Measurements from ENCODE around the gene RPRD2. TPM values are rescaled to one million over a fixed set of nuclear protein-coding genes. Genes with fewer than 3 reads are reported as not detected.
A peak's percentile ranks its signal among the peaks of the same experiment; 100 is the strongest.
"Not testable (repeated sequence)": the region's sequence is repeated elsewhere in the genome, so short reads cannot be mapped to it uniquely, and the experiment has no call there.

Gene RPRD2
- total RNA-seq (2014; rRNA removed; shearing (Covaris generic)): 9.3 and 10.2 TPM in 2 replicates

DNA sequence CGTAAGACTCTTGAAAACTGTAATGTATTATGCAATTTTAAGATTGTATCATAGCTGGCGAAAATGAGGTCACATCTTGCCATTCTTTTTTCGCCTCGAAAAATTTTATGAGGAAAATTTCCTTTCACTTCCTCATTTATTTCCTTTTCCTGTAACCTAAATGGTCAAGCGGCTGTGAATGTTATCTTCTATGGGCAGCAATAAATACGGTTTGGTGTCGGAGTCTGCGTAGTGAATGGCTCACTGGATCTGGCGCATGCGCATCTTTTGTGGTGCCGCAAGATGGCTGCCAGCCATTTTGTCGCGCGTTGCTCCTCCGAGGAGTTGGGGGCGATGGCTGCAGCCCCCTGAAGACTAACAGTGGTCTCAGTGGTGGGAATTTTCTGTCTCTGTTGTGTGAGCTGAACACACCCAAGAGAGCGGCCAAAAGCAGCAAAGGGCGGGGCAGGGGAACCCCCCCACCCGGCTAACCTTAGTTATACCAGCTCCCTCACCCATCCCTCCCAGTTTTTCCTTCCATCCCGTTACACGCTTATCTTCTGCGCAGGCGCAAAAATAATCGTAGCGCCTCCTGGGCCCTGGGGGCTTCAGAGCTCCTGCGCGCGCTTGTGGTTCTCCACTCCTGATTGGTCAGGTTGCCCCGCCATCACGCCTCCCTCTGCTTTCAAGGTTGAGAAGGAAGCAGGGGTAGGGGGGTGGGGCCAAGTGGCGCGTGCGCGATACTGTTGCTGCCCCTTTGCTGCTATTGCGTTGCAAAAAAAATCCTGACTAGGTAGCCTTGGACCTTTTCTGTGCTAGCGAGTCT, at the start of gene RPRD2:
Gene RPRD2 (plus strand): TSS at position 722 of the 805 bp plus-strand sequence. CDS start 568 bp downstream, outside the sequence.
- DNase-seq (ENCODE audit: low spot score): peak; percentile 99

DNA sequence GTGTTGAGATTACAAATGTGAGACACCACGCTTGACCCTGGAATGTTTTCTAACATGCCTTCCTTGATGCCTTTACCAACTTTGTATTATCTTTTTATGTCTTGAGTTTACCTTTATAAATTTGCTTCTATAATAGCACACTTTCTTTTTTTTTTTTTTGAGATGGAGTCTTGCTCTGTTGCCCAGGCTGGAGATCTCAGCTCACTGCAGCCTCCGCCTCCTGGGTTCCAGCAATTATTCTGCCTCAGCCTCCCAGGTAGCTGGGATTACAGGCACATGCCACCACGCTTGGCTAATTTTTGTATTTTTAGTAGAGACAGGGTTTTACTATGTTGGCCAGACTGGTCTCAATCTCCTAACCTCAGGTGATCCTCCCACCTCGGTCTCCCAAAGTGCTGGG, 49.3 kb upstream of the RPRD2 start:
- DNase-seq (ENCODE audit: low spot score): not testable (repeated sequence)

DNA sequence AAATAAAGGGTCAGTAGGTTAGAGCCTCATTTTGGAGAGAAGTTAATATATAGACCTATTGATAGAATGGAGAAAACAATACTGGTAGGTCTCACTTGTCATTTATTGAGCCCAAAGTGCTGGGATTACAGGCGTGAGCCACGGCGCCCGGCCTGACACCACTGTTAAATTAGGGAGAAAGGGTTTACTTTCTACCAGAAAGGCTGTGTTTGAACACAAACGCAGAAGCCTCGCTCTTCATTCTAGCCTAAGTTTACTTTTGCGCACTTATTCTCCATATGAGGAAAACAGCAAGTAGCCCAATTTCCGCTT, 43.3 kb upstream of the RPRD2 start:
- DNase-seq (ENCODE audit: low spot score): no peak

DNA sequence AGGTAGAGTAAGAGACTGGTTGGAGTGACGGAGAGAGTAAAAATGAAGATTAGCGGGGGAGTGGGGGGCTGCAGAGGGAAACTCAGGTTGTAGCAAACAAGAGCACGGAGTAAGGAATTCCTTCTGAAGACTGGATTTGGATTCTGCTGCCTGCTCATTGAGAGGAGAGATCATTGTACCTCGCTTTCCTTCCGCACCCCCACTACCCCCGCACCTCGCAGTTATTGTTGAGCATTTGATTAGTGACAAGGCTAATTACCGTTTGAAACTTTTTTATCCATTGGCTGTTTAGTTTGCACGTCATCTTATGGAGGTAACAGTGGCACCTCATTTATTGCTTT, 42.2 kb upstream of the RPRD2 start:
- DNase-seq (ENCODE audit: low spot score): no peak

DNA sequence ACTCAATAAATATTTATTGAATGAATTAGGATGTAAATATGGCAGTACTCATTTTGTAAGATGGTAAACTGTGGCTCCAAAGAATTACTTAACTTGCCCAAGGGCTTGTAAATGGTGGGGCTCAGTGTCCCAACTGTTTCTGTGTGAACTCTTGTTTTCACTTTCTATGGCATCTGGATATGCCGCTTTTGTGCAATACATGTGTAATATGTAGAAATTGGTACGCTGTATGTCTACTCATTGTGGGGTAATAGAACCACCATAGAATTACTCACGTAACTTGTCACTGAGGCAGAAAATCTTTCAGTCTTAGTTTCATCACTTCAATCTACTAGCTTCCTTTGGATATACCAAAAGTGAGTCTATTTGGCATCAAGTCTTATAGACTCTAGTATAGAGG, 41.6 kb upstream of the RPRD2 start:
- no peak for DNase-seq (ENCODE audit: low spot score)

DNA sequence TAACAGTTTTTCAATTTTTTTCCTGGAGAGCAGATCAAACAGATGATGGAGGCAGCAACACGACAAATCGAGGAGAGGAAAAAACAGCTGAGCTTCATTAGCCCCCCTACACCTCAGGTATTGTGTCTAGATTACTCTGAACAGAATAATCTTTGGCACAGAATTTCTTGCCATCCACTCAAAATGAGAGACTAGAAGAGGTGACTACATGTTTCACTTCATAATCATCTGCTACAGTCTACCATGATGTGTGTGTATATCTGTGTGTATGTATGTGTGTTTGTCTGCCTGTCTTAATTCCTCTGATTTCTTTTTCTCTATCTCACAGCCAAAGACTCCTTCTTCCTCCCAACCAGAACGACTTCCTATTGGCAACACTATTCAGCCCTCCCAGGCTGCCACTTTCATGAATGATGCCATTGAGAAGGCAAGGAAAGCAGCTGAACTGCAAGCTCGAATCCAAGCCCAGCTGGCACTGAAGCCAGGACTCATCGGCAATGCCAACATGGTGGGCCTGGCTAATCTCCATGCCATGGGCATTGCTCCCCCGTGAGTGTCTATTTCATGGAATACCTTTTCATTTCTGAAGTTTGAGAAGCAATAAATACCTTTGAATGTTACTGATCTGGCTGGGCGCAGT, 31.2 kb upstream of the RPRD2 start:
- no peak for DNase-seq (ENCODE audit: low spot score)

DNA sequence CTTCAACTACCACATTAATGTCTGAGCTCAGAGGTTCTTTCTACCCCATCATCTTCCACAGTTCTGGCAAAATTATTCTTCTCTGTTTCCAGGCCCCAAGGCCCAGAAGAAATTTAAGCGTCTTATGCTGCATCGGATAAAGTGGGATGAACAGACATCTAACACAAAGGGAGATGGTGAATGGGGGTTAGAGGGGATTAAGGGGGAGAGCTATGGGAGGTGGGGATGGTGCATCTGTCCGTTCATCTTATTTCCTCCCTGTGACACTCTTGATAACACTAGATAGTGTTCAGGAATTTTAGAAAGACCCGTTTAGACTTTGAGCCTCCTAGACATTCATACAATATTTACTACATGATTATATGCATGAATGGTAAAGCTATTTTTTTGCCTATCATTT, 17.6 kb upstream of the RPRD2 start:
- DNase-seq (ENCODE audit: low spot score): no peak

DNA sequence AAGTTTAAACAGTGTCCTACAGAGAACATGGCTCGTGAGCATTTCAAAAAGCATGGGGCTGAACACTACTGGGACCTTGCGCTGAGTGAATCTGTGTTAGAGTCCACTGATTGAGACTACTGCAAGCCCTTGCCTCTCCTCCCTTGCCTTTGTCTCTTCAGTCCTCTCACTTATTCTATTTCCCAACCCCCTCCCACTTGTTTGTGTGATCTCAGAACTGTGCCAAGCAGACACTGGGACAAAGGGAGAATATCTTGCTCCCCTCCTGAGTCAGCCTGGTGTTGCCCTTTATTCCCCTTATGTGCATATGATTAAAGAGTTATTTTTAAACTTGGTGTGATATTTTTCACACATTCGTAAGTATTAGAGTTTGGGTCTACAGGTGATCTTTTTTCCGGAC, 11.1 kb upstream of the RPRD2 start:
- no peak for DNase-seq (ENCODE audit: low spot score)

DNA sequence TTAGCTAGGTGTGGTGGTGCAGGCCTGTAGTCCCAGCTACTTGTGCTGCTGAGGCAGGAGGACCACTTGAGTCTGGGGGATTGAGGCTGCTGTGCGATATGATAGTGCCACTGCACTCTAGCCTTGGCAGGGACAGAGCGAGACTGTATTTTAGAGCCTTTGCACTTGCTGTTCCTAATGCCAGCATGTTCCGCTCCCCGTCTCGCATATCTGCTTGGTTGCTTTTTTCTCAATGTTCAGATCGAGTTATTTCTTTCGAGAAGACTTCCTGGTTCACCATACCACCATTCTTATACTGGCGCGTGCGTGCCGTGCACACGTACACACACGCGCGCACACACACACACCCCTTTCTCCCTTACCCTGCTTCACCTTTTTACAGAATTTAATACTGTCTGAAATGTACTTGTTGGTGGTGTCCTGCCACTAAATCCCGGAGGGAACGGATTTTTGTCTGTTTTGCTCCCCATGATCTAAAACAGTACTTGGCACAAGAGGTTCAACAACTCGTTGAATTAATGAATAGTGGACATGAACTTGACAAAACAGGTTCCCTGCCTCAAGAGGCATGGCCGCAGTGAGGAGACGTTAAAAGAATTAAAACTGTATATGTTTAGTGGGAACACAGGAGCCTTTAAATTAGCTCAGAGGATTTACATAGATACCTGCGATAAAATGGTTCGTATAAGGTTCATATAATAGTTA, 1.1 kb upstream of the RPRD2 start:
- DNase-seq (ENCODE audit: low spot score): no peak

DNA sequence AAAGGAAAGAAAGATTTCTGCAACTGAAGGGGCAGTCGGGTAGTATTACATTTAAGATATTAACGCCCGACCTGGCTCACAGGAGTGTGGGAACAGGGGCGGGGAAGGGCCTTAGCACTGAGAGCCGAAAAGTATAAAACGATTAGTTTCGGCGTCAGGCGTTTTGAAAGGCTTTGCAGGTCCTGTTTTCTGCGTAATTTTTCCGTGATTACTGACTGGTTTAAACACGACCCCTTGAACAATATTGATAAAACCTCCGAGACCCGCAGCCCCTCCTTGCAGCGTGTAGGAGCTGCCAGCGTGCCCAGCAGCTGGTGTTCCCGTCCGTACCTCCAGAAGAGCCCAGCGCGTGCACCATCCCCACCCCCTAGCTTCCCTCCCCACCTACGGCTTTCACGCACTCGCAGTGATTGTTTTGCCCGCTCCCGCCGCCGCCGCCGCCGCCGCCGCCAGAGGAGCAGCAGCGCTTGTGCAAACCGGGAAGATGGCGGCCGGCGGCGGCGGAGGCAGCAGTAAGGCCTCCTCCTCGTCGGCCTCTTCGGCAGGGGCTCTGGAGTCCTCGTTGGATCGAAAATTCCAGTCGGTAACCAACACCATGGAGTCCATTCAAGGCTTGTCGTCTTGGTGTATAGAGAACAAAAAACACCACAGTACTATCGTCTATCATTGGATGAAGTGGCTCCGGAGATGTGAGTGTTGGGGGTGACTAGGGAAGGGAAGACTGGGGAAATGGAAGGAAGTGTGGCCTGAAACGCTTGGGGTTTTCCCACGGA, 470 bp downstream of the RPRD2 start:
- peak; percentile 71 for DNase-seq (ENCODE audit: low spot score)

DNA sequence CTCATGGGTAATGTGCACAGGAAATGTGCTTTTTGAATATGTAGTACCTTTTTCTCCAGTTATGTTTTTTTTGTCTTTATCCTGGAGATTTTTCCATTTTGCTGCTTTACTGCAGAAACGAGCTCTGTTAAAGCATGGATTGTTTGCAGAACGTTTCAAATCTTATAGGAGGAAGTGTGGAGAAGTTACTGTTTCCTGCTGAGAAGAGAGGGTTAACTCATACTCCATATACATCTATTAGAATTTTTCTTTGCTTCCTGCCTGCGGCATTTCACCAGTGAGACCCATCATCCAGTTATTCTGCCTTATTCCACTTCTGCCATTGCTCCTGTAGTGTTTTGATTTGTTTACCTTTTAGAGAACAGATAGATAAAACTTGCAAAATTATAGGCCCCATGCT, 2.0 kb downstream of the RPRD2 start:
- no peak for DNase-seq (ENCODE audit: low spot score)

DNA sequence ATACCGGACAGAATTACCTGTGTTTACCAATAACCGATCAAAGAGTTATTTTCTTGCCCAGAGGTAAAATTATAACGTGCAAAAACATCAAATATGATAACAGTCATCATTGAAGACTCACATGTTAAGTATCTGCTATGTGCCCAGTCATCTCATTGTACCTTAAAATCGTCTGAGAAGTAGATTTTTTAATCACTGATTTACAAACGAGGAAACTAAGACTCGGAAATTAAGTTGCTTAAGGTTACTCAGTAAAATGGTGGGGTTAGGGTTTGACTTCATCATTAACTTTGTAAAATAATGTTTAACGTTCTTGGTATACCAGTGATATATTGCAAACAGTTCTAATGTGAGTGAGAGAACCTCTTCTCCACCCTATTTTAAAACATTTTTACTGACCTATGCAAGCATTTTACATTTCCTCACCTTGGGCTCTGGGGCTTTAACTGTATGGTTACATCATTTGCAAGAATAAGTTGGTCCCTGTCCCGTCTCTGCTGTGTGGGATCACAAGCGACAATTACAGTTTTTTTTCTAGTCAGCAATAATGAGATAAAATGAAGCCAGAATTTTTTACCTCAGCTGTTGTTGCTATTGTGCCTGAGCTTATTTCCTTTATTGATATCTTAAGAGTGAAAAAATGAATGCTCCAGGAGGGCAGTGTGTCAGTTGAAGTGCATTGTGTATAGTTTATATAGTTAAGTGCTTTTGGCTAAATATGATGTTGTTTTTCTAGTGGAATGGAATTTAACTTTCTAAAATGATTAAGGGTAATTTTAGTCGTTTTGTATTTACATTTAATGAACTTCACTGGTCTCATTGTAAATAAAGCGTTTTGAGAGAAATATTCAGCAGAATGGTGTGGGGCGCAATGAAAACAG, 2.7 kb downstream of the RPRD2 start:
- no peak for DNase-seq (ENCODE audit: low spot score)

DNA sequence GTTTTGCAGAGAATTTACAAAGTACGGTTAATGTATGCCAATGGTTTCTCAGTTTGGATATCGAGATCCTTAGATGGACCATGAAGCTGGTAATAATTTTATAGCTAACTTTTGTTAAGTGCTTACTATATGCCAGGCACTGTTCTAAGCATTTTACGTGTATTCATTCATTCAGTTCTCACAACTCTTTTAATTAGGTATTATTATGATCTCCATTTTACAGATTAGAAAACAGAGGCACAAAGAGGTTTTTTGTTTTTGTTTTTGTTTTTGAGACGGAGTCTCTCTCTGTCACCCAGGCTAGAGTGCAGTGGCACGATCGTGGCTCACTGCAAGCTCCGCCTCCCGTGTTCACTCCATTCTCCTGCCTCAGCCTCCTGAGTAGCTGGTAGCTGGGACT, 7.2 kb downstream of the RPRD2 start:
- no peak for DNase-seq (ENCODE audit: low spot score)

DNA sequence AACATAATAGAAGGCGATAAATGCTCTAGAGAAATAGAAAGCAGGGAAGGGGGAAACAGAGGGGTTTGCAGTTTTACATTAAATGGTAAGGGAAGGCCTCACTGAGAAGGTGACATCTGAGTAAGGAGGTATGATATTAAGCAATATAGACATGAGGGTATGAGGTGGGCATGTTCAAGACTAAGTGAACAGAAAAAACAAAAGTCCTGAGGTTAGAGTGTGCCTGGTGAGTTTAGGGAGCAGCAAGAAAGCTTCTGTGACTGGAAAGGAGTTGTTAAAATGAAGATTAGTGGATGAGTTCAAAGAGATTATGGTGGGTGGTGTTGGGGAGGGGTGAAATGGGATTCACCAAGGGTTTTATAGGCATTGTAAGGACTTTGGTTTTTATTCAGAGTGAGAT, 8.6 kb downstream of the RPRD2 start:
- DNase-seq (ENCODE audit: low spot score): no peak

DNA sequence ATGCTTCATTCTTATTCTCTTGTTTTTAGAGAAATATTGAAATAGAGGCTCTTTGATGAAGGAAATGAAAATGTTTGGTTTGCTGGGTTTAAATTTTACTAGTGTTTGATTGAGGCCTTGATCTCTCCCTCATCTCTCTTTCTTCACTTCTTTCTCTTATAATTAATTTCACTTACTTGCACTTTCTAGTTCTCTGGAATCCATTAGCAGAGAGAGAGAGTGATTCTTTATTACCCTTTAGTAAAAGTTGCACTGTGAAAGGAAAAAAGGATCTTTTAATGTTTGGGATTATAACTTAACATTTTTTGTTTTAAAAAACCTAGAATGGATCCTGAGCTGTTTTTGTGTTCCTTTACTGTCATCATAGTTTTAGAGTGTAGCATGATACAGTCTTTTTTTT, 12.2 kb downstream of the RPRD2 start:
- DNase-seq (ENCODE audit: low spot score): no peak

DNA sequence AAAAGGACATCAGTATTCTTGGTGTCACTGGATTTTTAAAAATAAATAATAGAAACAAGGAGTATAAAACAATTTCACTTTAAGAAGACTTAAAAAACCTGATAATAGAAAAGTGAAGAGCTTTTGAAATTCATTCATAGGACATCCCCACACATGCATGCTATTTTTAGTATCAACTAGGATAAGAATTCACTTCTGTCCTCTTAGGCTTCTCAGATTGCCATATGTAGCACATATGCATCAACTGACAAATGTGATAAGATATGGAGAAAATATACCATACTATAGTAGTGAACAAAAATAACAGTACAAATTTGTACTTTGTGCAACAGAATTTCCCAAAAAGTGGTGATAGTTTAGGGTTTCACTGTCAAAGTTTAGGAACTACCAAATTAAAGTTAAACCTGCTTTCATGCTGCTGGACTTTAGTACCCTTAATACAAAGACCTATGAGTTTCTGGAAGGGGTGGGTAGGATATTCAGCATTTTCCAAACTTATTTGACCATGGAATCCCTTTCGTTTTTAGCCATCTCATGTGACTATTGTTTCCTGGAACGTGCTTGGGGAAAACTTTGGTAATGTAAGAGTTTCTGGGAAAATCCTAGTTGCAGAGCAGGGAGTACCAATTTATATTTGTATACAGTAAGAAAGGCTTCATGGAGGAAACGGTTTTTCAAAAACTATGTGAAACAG, 19.8 kb downstream of the RPRD2 start:
- DNase-seq (ENCODE audit: low spot score): no peak

DNA sequence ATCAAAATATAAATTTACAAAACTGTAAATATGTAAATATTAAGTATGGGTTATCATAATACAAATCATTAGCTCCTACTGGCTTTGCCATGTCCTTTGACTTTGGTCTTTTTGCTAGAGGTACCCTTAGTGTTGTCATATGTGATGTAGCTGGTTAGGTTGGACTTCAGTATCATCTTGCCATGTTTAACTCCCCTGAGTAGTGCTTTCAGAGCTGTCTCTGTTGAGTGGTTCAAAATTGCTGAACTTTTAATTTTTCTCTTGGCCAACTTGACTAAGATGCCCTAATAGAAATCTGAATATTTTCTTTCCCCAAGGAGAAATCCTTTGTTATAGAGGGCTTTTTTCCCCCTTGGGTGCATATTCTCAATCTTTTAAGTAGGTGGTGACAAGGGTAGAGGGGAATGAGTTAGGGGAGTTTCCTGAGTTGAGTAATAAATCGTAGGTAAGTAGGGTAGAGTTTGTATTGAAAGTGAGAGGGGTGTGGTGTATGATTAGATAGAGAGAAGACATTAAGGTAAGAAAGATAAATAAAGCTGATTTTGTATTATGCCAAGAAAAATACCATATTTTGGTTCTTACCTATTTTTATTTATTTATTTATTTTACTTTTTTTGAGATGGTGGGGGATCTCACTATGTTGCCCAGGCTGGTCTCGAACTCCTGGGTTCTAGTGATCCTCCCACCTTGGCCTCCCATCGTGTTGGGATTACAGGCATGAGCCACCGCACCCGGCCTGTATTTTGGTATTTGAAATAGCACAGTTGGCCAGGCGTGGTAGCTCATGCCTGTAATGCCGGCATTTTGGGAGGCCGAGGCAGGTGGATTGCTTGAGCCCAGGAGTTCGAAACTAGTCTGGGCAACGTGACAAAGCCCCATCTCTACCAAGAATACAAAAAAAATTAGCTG, 21.8 kb downstream of the RPRD2 start:
- DNase-seq (ENCODE audit: low spot score): no peak

DNA sequence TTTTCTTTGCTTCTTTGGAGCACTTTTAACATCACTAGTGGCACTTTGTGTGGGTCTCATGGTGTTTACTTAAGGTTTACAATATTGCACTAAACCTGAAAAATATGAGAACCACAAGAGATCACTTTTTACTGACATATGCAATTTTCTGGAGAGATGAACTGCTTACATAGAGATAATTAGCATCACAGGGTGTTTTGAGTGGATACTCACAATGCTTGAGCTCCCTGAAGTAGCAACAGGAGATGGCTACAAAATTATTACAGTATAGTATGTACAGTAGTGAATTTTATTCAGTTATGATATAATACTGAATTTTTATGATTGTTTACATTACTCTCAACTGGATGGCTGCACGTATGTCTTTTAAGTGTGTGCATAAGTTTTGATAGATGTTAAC, 22.6 kb downstream of the RPRD2 start:
- DNase-seq (ENCODE audit: low spot score): no peak

DNA sequence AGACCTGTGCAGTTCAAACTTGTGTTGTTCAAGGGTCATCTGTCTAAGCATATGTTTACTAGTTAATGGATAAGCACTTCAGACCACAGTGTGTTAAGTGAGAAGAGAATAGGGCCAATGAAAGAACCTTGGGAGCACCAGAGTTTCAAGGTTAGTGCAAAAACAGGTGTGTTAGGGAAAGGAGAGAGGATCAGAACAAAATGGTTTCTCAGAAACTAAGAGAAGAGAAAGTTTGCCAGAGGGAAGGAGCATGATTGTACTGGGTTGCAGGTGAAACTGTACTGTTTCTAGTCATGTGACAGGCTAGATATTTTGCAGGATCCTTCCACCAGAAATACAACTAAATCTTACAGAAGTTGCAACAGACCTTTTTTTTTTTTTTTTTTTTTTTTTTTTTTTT, 23.3 kb downstream of the RPRD2 start:
- DNase-seq (ENCODE audit: low spot score): no peak

DNA sequence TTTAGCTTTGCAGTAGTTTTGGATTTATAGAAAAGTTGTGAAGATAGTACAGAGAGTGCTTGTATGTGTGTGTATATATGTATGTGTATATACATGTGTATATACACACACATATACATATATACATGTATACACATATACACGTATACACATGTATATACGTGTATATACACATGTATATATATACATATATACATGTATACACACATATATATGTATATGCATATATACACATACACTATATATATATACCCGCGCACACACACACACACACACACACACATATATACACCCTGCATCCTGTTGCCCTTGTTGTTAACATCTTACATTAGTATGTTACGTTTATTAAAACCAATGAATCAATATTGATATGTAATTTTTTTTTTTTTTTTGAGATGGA, 24.3 kb downstream of the RPRD2 start:
- no peak for DNase-seq (ENCODE audit: low spot score)
